Mammary epithelial cell (primary cell): ENCODE measurements around the gene UBXN1.

Experiments used
- EZH2 ChIP-seq: IDR thresholded peaks from 2 replicates; pipeline ENCODE4 v1.6.1; 2012; ENCODE audit warnings: low read length, inconsistent platforms, borderline replicate concordance
- TF ChIP-seq, protein P1 (sequence below), 2 donors: IDR thresholded peaks in 1 of 2; conservative IDR thresholded peaks in 1 of 2; 2 replicates each; pipeline ENCODE4 v1.5.1; 2011 to 2012; ENCODE audit warnings: inconsistent platforms in 2 of 2, low read length in 2 of 2, mild to moderate bottlenecking in 2 of 2, control low read depth in 1 of 2, low read depth in 1 of 2; ENCODE audit not compliant: insufficient read depth in 1 of 2; ENCODE audit errors: extremely low read depth in 1 of 2

DNA sequence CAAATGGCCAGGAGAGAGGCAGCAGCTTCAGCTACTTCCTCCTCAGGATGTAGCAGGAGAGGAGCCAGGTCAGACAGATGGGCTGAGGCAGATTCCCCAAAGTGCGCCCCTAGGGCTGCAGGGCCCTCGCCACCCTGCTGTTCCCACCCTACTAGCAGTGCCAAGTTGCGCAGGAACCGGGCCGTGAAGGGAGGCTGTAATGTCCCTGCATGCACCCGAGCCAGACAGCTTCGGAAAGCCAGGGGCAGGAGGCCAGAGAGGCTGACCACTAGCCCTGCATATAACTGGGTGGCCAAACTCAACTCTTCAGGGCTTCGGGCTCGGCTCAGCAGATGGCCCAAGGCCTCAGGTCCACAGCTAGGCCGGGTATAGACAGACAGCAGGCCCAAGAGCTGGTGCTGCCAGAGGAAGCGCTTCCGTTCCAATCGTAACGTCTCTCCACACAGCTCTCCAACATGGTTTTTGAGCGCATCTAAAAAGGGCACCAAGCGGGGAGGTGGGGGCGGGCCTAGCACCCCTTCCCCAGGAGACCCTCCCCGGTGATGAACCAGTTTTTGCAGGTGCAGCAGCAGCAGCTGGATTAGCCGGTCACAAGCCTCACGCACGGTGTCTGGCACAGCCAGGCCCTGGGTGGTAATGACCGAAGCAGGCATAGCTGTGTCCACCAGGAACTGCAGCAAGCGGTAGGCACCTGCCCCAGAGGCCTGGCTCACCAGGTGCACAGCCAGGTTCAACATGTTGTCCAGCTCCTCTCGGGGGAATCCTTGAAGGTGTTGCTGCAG lies 30.5 kb downstream of the UBXN1 start:
- TF ChIP-seq, protein P1, sequence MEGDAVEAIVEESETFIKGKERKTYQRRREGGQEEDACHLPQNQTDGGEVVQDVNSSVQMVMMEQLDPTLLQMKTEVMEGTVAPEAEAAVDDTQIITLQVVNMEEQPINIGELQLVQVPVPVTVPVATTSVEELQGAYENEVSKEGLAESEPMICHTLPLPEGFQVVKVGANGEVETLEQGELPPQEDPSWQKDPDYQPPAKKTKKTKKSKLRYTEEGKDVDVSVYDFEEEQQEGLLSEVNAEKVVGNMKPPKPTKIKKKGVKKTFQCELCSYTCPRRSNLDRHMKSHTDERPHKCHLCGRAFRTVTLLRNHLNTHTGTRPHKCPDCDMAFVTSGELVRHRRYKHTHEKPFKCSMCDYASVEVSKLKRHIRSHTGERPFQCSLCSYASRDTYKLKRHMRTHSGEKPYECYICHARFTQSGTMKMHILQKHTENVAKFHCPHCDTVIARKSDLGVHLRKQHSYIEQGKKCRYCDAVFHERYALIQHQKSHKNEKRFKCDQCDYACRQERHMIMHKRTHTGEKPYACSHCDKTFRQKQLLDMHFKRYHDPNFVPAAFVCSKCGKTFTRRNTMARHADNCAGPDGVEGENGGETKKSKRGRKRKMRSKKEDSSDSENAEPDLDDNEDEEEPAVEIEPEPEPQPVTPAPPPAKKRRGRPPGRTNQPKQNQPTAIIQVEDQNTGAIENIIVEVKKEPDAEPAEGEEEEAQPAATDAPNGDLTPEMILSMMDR (conservative IDR thresholded peaks at IDR 0.05 in 1 of 2, IDR thresholded peaks at IDR 0.05 in 1 of 2; ENCODE audit: extremely low read depth in 1 of 2, insufficient read depth in 1 of 2, low read depth in 1 of 2, low read length in 2 of 2) = no peak
- TF ChIP-seq EZH2 = no peak
